Ureter (tissue), 1 donor: ENCODE data around the gene PAPPA. TPM values are rescaled to one million over a fixed set of nuclear protein-coding genes. Genes with fewer than 3 reads are reported as not detected.

ENCODE experiments used
- DNase-seq: peaks from one replicate; pipeline ENCODE4 v3.0.0-alpha.2; 2020; ENCODE audit warnings: low spot score
- total RNA-seq: library from RNA; stranded (reverse); gene quantifications from one replicate; pipeline ENCODE4 v1.2.4, GENCODE V29; 2023
- donor health status: DM: yes; HTN: yes; CAD: no.

PAPPA gene
- total RNA-seq, 1 donor from 2014 or later = 4.9 TPM

DNA sequence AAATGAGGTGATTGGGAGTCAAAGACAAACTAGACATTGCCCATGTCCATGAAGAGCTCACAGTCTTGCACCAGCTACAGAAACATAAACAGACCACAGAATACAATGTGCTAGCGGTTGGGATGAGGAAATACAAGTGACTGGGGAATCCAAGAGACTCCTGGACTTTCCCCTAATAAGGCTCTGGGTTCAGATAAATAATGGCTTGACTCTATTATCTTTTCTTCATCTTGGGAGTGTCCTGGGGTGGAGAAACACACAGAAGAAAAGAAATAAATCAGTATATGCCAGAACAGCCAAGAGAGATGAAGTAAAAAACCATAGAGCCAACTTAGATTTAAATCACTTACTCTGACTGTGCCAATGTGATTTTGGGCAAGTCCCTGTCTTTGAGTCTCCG is 227.8 kb downstream of the PAPPA start:
- no peak for DNase-seq

DNA sequence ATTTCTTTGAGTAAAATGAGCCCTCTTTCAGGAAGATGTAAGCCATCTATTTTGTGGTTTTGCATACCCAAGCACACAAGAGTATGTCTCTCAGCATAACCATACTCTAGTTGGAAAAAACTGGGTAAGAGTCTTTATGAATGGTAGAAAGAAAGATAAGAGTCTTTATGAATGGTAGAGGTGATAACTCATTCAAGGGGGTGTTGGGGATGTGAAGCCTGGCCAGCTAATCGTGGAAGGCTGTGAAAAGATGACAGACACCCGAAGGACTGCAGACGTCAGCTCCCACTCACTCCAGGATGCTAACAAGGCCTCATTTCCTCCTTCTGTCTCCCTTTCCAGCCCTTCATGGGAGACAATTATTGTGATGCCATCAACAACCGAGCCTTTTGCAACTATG is 228.5 kb downstream of the PAPPA start:
- no peak for DNase-seq

DNA sequence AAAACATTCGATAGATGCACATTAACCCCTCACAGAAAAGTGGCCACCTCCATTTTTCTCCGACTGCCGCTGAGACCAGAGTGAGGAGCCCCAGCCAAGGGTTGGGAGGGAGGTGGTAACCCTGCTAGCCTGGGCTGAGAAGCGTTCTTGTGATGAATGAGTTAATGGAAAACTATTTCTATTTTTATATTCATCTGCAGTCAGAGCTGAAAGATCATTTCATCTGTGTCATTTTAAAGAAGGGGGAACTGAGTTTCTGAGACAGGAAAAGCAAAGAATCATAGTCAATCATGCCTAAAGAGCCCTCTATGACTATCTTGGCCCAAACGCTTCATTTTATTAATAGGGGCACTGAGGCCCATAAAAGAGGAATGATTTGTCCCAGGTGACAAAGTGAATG is 229.5 kb downstream of the PAPPA start:
- no peak for DNase-seq

DNA sequence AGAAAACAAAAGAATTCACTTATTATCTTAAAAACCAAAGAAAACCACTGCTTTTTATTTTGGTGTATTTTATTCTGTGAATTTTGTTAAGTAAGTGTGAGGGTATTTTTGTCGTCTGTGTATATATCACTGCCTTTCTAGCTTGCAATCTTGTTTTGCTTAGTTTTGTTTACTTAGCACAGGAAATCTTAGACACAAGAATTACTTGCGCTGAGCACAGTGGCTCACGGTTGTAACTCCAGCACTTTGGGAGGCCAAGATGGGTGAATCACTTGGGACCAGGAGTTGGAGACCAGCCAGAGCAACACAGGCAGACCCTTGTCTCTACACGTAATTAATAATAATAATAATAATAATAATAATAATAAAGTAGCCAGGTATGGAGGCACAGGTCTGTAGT is 230.3 kb downstream of the PAPPA start:
- DNase-seq = no peak

DNA sequence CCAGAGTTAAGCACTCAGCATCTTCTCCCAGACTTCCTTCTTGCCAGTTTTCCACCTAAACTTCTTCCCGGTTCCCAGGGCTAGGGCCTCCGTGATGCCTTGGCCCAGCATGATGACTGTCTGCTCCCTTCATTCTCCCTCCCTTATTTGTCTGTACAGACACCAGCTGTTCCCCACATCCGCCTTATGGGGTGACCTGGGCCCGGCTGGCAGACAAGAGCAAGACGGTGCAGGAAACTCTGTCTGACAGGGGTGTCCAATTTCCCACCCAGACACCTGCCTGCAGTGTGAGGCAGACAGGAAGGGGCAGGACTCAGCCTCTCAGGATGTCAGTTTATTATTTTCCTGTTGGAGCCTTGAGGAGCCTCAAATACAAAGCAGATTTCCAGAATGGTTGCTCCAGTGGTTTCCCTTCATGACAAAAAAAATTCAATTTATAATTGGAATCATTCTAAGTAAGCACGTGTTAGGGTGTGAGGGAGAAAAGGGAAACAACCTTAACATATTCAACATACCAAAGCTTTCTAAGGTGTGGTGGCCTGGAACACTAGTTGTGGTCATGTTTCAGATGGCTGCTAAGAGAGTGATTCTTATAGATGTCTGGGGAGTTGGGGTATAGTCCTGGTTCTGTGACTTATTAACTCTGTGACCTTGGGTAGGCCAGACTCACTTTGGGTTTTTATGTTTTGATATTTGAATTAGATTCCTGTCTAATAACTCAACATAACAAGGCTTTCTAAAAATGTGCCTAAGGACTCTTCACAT is 234.5 kb downstream of the PAPPA start:
- DNase-seq = no peak

DNA sequence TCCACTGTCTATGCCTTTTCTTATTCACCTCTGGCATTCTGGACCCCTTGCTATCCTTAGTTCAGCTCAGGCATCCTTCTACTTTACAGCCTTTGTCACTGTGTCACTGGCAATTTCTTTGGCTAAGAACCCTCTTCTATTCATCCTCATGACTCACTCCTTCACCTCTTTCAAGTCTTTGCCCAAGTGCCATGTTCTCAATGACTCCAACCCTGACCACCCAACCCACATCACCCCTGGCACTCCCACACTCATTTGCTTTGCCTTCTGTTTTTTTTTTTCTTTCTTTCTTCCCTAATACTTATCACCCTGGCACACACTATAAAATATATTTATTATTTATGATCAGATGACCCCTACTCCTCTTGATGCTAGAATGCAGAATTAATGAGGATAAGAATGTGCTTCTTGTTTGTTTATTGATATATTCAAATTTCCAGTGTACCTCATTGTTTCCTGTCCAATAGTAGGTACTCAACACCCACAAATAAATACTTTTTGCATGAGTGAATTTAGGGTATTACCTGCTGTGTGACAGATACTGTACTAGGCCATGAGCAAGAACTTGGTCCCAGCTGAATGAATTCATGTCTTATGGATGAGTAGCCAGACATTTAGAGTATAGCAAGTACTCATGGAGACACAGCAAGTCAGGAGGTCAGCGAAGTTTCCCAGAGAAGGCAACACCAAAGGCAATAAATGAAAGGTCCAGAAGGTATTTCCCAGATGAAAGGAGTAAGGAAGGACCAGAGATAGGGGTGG is 236.1 kb downstream of the PAPPA start:
- no peak for DNase-seq

DNA sequence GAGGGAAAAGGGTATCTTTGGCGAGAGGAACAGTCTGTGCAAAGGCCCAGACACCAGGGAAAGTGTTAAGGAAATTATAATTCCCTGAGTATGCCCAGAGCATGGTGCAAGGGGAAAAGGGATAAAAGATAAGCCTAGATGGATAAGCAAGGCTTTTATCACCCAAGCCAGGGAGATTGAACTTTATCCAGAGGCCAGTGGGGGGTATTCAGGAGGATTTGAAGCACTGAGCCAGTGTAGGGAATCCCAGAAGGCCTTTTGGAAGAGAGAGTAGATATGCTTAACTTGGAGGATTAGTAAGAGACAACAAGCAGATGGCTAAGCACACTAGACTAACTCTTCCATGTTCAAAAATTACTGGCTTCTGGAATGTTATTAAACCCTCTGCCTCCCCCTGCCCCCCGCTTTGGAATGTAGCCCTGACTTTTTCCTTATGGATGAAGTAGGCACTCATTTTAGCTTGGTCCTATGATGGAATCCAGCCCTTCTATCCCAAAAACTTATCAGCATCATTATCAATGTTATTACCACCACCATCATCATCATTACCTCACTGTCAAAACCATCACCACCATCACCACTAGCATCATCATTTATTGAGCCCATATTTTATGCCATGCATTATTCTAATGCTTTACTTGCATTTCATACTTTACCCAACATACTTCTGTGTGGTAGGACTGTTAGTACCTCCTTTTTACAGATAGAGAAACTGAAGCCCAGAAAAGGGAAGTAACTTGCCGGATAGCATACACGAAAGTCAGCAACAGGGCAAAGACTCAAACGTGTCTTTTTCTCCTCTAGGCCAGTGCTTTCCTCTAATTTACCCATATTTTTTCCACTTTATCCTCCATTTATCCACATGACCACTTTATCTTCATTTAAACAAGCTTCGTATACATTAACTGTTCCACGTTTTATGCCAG is 237.0 kb downstream of the PAPPA start:
- DNase-seq = no peak

DNA sequence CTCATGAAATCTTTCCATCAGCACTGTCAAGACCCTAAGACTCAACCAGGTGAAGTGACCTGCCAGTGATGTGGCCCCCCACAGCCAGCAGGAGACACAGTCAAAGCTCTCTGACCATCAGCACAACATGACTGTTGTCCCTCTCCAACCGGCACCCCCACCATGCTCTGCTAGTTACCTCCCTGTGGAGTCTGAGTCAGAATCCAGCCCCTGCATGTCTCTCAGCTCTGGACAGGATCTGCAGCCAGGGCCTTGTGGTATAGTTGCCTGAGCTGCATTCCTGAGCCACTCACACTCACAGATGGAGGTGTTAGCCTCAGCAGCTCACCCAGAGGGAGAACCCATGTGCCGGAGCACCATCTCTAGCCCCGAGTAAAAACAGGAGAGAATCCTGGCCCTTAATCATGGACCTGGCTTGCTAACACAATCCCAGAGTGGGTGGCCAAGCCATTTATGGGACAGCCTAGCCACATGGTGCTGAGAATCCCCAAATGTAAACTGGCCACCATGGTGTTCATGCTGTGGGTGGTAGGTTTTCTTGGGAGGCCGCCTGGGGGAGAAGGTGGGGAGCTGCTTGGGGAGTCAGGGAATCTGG is 237.8 kb downstream of the PAPPA start:
- no peak for DNase-seq

DNA sequence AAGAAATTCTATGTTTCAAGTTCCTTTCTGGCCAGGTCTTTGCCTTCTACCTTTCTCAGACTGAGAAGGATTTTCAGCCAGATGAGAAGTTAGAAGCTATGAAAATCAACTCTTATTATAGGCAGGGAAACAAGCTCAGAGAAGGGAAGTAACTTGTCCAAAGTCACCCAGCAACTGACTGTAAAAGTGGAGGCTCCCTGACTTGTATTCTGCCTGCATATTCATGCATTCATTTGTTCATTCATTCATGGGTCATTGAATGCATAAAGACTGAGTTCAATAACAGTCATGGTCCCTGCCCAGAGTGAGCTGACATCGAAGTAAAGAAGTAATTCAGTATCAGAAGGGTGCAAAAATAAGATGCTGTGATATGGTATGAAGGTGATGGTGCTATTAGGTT is 239.6 kb downstream of the PAPPA start:
- DNase-seq = no peak

DNA sequence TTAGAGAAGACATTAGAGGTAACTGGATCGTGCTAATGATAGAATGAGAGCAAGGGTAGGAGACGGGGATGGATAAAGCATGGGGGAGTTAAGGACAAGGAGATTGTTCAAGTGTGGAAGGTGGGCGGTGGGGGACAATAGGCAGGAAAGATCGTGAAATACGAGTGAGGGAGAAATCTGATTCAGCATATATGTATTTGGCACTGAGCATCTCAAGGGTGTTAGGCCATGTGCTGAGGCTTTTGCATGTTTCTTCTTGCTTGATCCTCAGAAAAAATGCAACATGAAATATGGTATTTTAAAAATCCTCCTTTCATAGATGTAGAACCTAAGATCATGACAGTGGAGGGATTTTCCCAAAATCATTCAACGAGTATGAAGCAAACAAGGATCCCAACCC is 240.5 kb downstream of the PAPPA start:
- DNase-seq = no peak

DNA sequence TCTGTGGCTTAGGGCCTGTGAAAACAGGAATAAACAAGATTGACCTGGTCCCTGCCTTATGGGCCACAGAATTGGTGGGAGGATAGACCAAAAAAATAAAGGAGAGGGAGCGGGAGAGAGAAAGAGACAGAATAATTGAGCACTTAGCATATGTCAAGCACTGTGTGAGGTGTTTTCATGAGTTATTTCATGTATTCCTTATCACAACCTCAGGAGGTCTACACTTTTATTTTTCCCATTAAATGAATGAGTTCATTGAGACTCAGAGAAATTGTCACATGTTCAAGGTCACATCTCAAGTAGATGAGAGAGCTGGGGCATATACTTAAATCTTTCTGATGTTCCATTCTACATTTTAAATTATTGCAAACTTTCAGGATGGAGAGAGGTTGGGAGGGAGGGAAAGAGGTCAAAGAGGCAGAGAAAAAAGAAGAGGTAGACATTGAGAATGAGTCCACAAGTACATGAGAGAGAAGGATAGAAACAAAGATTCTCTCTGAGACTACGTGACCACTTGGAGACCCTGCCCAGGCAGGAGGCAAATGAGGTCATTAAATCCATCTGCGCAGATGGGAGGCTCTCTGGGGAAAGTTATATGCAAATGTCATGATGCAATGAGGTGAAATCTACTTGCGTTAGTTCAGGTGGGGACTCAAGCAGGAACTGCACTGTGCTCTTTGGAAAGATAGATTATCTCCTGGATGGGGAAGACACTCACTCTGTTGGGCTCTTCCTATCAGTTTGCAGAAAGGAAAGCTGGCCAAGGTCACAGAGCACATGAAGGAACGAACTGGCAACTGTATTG is 241.5 kb downstream of the PAPPA start:
- DNase-seq = no peak

DNA sequence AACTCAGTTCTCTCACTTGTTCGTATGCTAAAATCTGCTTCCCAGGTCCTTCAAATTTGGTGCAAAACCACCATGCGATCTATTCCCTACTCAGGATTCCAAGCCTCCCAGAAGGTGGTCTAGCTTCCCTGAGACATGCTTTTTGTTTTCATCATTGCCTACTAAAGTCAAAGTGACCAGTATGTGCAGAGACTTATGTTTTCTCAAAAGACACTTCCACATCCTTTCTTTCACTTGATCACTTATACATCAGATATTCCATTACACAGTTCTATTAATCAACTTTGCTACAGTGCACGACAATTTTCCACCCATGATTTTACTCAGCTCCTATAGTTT is 242.1 kb downstream of the PAPPA start:
- DNase-seq = no peak

DNA sequence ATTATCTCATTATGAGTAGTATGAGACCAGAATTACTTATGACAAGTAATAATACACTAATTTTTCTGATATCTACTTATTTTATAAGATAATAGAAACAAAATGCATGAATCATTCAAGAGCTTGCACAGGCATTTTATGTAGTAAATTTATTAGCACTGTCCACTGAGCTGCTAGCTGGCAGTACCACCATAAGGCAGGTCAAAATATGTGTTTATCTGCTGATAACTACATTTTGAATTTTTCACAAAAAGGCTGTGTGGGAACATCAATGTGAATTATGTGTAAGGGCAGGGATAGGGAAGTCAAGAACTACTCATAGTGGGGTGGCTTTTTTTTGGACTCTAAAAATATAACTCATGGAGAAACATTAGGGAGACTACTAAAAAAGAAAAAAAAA is 249.6 kb downstream of the PAPPA start:
- no peak for DNase-seq

DNA sequence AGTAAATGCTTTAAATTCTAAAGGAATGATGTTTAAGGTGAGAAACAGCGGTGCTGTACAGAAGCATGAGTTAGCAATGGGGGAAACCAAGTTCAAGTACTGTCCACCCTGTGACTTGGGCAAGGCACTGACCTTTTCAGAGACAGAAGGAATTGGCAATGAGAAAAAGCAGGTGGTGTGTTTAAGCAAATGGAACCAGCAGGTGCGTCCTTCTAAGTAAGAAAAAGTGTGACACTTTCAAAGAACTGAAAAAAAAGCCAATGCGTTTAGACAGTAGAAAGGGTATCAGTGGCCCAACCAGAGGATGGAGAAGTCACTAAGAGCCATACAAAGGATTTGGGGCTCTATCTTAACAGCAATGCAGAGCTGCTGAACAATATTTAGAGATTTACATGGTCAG is 250.6 kb downstream of the PAPPA start:
- DNase-seq = no peak

DNA sequence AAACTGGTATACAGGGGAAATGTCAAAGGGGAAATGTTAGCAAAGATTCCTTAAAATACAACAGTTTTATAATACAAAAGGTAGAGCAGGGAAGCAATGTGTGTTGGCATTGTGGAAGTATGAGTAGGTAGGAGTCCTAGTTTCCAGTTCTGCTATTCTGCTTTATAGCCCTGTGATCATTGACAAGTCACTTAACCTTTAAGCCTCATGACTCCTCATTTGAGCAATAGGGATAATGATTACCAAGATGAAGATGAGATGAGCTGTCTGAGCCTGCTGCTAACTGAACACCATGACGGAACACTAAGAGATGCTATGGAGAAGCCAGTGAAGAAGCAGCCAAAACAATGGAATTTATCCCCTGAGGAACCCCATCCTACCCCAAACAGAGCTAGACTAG is 251.7 kb downstream of the PAPPA start:
- no peak for DNase-seq

DNA sequence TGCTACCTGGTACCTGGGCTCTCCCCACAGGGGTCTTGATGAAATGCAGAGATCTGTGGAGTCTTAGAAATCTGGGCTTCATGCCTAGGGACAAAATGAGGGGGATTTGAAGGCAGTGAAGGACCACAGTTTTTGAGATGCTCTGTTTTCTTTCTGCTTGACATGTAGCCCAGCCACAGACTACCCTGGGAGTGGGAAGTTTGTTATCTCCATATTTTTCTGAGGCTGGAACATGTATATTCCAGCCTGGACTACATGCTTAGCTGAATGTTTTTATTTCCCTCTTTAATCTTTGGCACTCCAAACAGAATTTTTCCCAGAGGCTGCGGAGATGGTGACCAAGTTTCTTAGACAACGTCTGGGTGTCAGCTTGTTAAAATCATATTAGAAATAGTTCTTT is 252.9 kb downstream of the PAPPA start:
- DNase-seq = no peak

DNA sequence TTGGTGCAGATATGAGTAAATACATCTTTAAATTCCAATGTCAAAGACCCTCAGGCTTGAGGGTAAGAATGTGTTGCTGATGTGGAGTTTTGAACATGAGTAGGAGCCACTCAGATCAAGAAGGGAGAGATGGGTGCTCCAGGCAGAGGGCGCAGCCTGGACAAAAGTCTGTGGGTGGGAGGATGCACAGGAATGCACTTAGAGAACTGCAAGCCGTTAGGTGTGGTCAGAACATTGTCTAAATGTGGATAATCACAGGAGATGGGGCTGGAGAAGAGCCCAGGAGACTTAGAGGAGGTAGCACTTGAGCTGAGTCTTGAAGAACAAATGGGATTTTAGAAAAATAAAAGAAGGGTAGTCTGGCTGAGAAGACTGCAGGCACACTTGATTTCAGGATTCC is 255.5 kb downstream of the PAPPA start:
- no peak for DNase-seq

DNA sequence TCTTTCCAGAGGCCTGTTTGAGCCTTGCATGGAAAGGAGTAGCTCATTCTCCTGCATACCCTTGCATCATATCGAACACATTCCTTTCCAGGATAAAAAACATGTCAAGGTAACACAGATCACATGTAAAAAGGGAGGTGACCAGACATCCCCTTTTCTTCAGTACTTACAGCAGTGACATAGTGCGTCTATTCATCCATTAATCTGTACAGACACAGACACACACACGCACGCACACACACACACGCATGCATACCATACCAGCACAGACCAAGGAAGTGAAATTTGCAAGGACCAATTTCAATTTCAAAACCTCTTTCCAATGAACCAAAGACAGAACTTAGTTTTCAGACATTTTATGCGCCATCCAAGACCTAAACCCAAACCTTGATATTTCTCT is 256.0 kb downstream of the PAPPA start:
- no peak for DNase-seq

DNA sequence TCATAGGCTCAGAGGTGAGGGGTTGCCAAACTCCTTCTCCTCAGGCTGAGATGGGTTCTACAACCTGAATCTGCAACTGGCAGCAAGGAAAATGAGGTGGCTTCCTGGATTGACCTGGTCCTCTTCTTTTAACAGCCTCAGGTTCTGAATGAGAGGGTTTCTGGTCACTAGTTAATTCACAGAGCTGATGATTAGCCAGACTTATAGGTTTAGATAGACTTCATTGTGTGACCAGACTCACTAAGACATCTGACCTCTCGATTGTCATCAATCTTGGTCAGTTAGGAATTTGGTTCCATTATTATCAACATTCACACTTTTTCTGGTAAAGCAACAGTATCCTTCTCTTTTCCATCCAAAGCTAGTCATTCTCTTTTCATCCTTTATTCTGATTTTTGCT is 257.9 kb downstream of the PAPPA start:
- no peak for DNase-seq

DNA sequence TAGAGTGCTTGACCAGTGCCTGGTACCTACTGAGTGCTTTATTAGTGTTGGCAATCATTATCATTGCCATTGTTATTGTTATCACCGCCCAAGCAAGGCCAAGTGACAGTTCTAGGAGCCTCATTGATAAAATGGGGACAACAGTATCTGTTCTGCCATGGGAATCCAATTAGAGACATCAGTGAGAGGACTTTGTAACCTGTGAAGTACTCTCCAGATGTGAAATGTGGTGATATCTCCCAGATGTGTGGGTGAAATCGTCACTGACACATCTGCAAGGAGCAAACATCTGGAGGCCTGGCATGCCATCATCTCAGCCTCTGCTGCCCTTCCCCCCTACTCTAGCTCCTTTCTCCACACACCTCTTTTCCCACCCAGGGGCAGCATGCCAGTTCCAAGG is 260.8 kb downstream of the PAPPA start:
- no peak for DNase-seq

DNA sequence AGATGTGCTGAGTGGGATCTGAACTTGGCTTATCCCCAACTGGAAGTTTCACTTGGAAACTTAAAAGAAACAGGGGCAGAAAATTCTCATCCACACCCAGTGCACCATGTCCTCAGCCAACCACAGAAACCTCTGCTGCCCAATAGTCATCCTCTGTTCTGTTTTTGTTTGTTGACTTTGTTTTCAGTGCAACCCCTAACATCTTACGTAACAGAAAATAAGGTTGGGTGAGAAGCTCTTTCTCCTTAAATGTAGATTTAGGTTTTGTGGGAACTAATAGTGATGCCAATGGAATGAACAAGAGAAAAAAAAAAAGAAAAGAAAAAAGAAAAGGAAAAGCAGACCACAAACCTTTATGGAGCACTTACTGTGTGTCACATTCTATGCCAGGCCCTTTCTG is 262.8 kb downstream of the PAPPA start:
- DNase-seq = no peak
